Erythroblast (primary cell): ENCODE data around the gene TRAPPC3L.

ENCODE experiments used
- GATA1 ChIP-seq: IDR thresholded peaks from 2 replicates; pipeline ENCODE4 v1.6.1; 2011; ENCODE audit warnings: low read depth, mild to moderate bottlenecking, control low read depth, low read length, moderate library complexity
- POLR2A ChIP-seq: IDR thresholded peaks from 2 replicates; pipeline ENCODE4 v1.6.1; 2011; ENCODE audit warnings: mild to moderate bottlenecking, low read length

- TF ChIP-seq POLR2A: no peak
- TF ChIP-seq GATA1: no peak
These were observed 33.3 kb downstream of the TRAPPC3L start for GRCh38 chr6:116512111-116512559.
